GM21367 (cell line): ENCODE results near the gene SYNDIG1.

Experiments
- ATAC-seq: cut with Tn5 transposase; IDR thresholded peaks from one replicate; pipeline ENCODE4 v1.9.1; 2021; ENCODE audit not compliant: unreplicated experiment

Gene SYNDIG1

GRCh38 chr20:24653306-24653705, 183.9 kb downstream of the SYNDIG1 start:
- no peak for ATAC-seq

GRCh38 chr20:24654425-24654824, 185.0 kb downstream of the SYNDIG1 start:
- ATAC-seq, result no peak

- ATAC-seq, result no peak
Observed at GRCh38 chr20:24656391-24656790, 187.0 kb downstream of the SYNDIG1 start.

- ATAC-seq, result no peak
Observed at GRCh38 chr20:24657196-24657595, 187.8 kb downstream of the SYNDIG1 start.

- ATAC-seq, result no peak
Observed at GRCh38 chr20:24657878-24658620, 188.6 kb downstream of the SYNDIG1 start.

GRCh38 chr20:24658920-24659660, 189.7 kb downstream of the SYNDIG1 start:
- no peak for ATAC-seq

- no peak for ATAC-seq
Observed at GRCh38 chr20:24659835-24660234, 190.4 kb downstream of the SYNDIG1 start.

- ATAC-seq, result no peak
Observed at GRCh38 chr20:24660651-24661050, 191.2 kb downstream of the SYNDIG1 start.

GRCh38 chr20:24661255-24661654, 191.8 kb downstream of the SYNDIG1 start:
- ATAC-seq, result no peak

GRCh38 chr20:24662322-24662721, 192.9 kb downstream of the SYNDIG1 start:
- ATAC-seq, result no peak

- ATAC-seq, result no peak
Observed at GRCh38 chr20:24662752-24663365, 193.4 kb downstream of the SYNDIG1 start.

- ATAC-seq, result no peak
Observed at GRCh38 chr20:24663496-24663895, 194.1 kb downstream of the SYNDIG1 start.

GRCh38 chr20:24664266-24664986, 195.0 kb downstream of the SYNDIG1 start:
- no peak for ATAC-seq

- no peak for ATAC-seq
Observed at GRCh38 chr20:24665196-24665595, 195.8 kb downstream of the SYNDIG1 start.

- no peak for ATAC-seq
Observed at GRCh38 chr20:24665741-24666191, 196.3 kb downstream of the SYNDIG1 start.

GRCh38 chr20:24667689-24668383, 198.4 kb downstream of the SYNDIG1 start:
- ATAC-seq, result no peak

GRCh38 chr20:24668384-24668702, 198.9 kb downstream of the SYNDIG1 start:
- ATAC-seq, result no peak

GRCh38 chr20:24668791-24669190, 199.4 kb downstream of the SYNDIG1 start:
- no peak for ATAC-seq

- ATAC-seq, result no peak
Observed at GRCh38 chr20:24669701-24670100, 200.3 kb downstream of the SYNDIG1 start.

GRCh38 chr20:24670341-24670872, 201.0 kb downstream of the SYNDIG1 start:
- ATAC-seq, result no peak

GRCh38 chr20:24670981-24671380, 201.6 kb downstream of the SYNDIG1 start:
- ATAC-seq, result no peak
